ENCODE measurements around the gene ASAP2.

Gene ASAP2

GRCh38 chr2:9271091-9271490 is 64.5 kb downstream of the ASAP2 start:
- Histone ChIP-seq H4K20me1 (ENCODE audit: insufficient read depth, low read length) (no peaks in the 10 kb centered on the region), H3K4me1 (ENCODE audit: insufficient read depth, low read length, severe bottlenecking) (no peaks in the 10 kb centered on the region), H3K79me2 (ENCODE audit: insufficient read depth, low read length) (no peaks in the 10 kb centered on the region), H3K4me2 (ENCODE audit: low read length) (no peak overlapping the region), H3K36me3 (ENCODE audit: insufficient read depth, low read length) (no peaks in the 10 kb centered on the region), H3K9me2 (ENCODE audit: low read depth, low read length) (no peaks in the 10 kb centered on the region), H2AFZ (ENCODE audit: low read length) (no peak overlapping the region), H3K27ac (ENCODE audit: low read depth, low read length, poor library complexity, severe bottlenecking) (no peak overlapping the region), H3F3A (ENCODE audit: insufficient read depth, low read length) (no peaks in the 10 kb centered on the region), H3K9me3 (ENCODE audit: low read length) (no peaks in the 10 kb centered on the region), H3K4me3 (ENCODE audit: low read depth, low read length, poor library complexity, severe bottlenecking) (no peak overlapping the region), H3K9ac (ENCODE audit: low read length) (no peak overlapping the region), H3K27me3 (ENCODE audit: insufficient read depth, low read length) (no peaks in the 10 kb centered on the region)
- TF ChIP-seq CTCF (IDR thresholded peaks at IDR 0.05; ENCODE audit: low read length) (no peak), EZH2 (IDR thresholded peaks at IDR 0.05; ENCODE audit: borderline replicate concordance, low read length) (no peak)

- H3K9me2 ChIP-seq (ENCODE audit: low read depth, low read length): no peaks in the 10 kb centered on the region
- no peaks in the 10 kb centered on the region for H3K9me3 ChIP-seq (ENCODE audit: low read length)
- H4K20me1 ChIP-seq (ENCODE audit: insufficient read depth, low read length): no peaks in the 10 kb centered on the region
- no peak overlapping the region for H3K4me2 ChIP-seq (ENCODE audit: low read length)
- TF ChIP-seq CTCF (IDR thresholded peaks at IDR 0.05; ENCODE audit: low read length) (no peak), EZH2 (IDR thresholded peaks at IDR 0.05; ENCODE audit: borderline replicate concordance, low read length) (no peak)
- no peaks in the 10 kb centered on the region for H3K27me3 ChIP-seq (ENCODE audit: insufficient read depth, low read length)
- no peak overlapping the region for H2AFZ ChIP-seq (ENCODE audit: low read length)
- H3F3A ChIP-seq (ENCODE audit: insufficient read depth, low read length): no peaks in the 10 kb centered on the region
- H3K27ac ChIP-seq (ENCODE audit: low read depth, low read length, poor library complexity, severe bottlenecking): no peak overlapping the region
- no peaks in the 10 kb centered on the region for H3K4me1 ChIP-seq (ENCODE audit: insufficient read depth, low read length, severe bottlenecking)
- H3K9ac ChIP-seq (ENCODE audit: low read length): no peak overlapping the region
- H3K4me3 ChIP-seq (ENCODE audit: low read depth, low read length, poor library complexity, severe bottlenecking): no peak overlapping the region
- no peaks in the 10 kb centered on the region for H3K79me2 ChIP-seq (ENCODE audit: insufficient read depth, low read length)
- H3K36me3 ChIP-seq (ENCODE audit: insufficient read depth, low read length): no peaks in the 10 kb centered on the region
Measured at GRCh38 chr2:9271691-9272090, 65.1 kb downstream of the ASAP2 start.

- Histone ChIP-seq H4K20me1 (ENCODE audit: insufficient read depth, low read length) (no peaks in the 10 kb centered on the region), H3K27ac (ENCODE audit: low read depth, low read length, poor library complexity, severe bottlenecking) (no peak overlapping the region), H3F3A (ENCODE audit: insufficient read depth, low read length) (no peaks in the 10 kb centered on the region), H3K9me2 (ENCODE audit: low read depth, low read length) (no peaks in the 10 kb centered on the region), H2AFZ (ENCODE audit: low read length) (no peak overlapping the region), H3K9ac (ENCODE audit: low read length) (no peak overlapping the region), H3K79me2 (ENCODE audit: insufficient read depth, low read length) (no peaks in the 10 kb centered on the region), H3K4me2 (ENCODE audit: low read length) (no peak overlapping the region), H3K9me3 (ENCODE audit: low read length) (no peaks in the 10 kb centered on the region), H3K27me3 (ENCODE audit: insufficient read depth, low read length) (no peaks in the 10 kb centered on the region), H3K36me3 (ENCODE audit: insufficient read depth, low read length) (no peaks in the 10 kb centered on the region), H3K4me3 (ENCODE audit: low read depth, low read length, poor library complexity, severe bottlenecking) (no peak overlapping the region), H3K4me1 (ENCODE audit: insufficient read depth, low read length, severe bottlenecking) (no peaks in the 10 kb centered on the region)
- TF ChIP-seq CTCF (IDR thresholded peaks at IDR 0.05; ENCODE audit: low read length) (no peak), EZH2 (IDR thresholded peaks at IDR 0.05; ENCODE audit: borderline replicate concordance, low read length) (no peak)
Measured at GRCh38 chr2:9273486-9274130, 67.0 kb downstream of the ASAP2 start.
